ENCODE data around the gene CYP2A7.
"Not testable (repeated sequence)": the region's sequence is repeated elsewhere in the genome, so short reads cannot be mapped to it uniquely, and the experiment has no call there.

DNA sequence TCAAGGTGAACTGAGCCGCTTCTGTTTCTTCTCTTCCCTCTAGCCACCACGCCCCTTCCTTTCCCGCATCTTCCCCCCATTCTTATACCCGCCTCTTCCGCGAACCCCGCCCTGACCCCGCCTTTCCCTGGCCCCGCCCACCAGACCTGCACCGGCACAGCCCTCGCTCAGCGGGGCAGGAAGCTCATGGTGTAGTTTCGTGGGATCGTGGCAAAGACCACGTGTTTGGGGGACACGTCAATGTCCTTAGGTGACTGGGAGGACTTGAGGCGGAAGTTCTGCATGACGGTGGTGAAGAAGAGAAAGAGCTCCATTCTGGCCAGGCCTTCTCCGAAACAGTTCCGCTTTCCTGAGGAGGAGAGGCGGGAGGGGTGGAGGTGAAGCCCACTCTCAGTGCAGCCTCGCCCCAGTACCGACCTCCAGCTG is 6.5 kb downstream of the CYP2A7 start:
- TF ChIP-seq POLR2A (IDR thresholded peaks at IDR 0.05; ENCODE audit: low read depth, low read length); POLR2AphosphoS5 (IDR thresholded peaks at IDR 0.05; ENCODE audit: low read depth, low read length); TAF1 (IDR thresholded peaks at IDR 0.05; ENCODE audit: borderline replicate concordance, low read depth, low read length): not testable (repeated sequence)
